Nephron progenitor cell (in vitro differentiated cells): ENCODE data around the gene ZNF212.

Source experiments
- DNase-seq: peaks from one replicate; pipeline ENCODE4 v3.0.0; 2021
- H3K27ac Mint-ChIP-seq: 2 replicates; pipeline ENCODE4 v1.8.0; 2021; ENCODE audit warnings: mild to moderate bottlenecking, moderate library complexity, mixed read lengths
- H3K27me3 Mint-ChIP-seq: 2 replicates; pipeline ENCODE4 v1.8.0; 2021; ENCODE audit warnings: mild to moderate bottlenecking, low read depth, mixed read lengths; ENCODE audit not compliant: poor library complexity
- H3K36me3 Mint-ChIP-seq: 2 replicates; pipeline ENCODE4 v1.8.0; 2021; ENCODE audit warnings: low read depth, mixed read lengths
- H3K4me1 Mint-ChIP-seq: 2 replicates; pipeline ENCODE4 v1.8.0; 2021; ENCODE audit warnings: mixed read lengths
- H3K4me3 Mint-ChIP-seq: 2 replicates; pipeline ENCODE4 v1.8.0; 2021; ENCODE audit warnings: mild to moderate bottlenecking, moderate library complexity, mixed read lengths
- H3K9me3 Mint-ChIP-seq: 2 replicates; pipeline ENCODE4 v1.8.0; 2021; ENCODE audit warnings: mild to moderate bottlenecking, moderate library complexity, mixed read lengths
- TF ChIP-seq, protein P1 (sequence below): fragments of 200-600 bp; sonication (generic); IDR thresholded peaks from 2 replicates; pipeline ENCODE4 v1.5.0; 2021; ENCODE audit warnings: antibody characterized with exemption

ZNF212 gene

DNA sequence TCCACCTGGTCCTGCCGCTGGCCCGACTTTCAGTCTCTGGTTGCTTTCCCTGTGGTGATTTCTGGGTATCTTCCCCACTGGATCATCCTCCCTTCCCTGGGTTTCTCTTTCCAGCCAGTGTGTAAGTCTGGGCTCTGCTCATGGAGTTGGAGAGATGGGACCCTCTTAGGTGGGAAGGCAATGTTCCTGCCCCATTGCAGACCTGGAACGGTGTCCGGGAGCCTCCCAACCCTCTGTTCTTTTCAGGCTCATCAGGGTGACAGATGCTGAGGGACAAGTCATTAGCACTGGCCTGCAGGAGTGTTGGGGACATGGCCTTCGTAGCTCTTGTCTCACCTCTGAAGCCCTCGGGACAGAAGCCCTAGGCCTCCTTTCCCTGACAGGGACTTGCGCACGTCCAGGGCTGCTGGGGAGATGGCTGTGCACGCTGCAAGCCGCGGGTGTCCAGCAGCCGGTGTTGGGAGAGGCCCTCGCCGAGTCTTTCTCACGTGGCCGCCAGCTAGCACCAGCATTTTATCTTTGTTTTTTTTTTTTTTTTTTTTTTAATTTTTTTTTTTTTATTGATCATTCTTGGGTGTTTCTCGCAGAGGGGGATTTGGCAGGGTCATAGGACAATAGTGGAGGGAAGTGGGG lies 39.8 kb downstream of the ZNF212 start:
- H3K27me3 Mint-ChIP-seq: peaks cover 9% of the 10 kb centered on the region
- TF ChIP-seq, protein P1, sequence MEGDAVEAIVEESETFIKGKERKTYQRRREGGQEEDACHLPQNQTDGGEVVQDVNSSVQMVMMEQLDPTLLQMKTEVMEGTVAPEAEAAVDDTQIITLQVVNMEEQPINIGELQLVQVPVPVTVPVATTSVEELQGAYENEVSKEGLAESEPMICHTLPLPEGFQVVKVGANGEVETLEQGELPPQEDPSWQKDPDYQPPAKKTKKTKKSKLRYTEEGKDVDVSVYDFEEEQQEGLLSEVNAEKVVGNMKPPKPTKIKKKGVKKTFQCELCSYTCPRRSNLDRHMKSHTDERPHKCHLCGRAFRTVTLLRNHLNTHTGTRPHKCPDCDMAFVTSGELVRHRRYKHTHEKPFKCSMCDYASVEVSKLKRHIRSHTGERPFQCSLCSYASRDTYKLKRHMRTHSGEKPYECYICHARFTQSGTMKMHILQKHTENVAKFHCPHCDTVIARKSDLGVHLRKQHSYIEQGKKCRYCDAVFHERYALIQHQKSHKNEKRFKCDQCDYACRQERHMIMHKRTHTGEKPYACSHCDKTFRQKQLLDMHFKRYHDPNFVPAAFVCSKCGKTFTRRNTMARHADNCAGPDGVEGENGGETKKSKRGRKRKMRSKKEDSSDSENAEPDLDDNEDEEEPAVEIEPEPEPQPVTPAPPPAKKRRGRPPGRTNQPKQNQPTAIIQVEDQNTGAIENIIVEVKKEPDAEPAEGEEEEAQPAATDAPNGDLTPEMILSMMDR: no peak
- peaks cover 74% of the 10 kb centered on the region for H3K36me3 Mint-ChIP-seq
- H3K27ac Mint-ChIP-seq: no peak overlapping the region
- H3K9me3 Mint-ChIP-seq: peaks cover 12% of the 10 kb centered on the region
- DNase-seq: no peak
- H3K4me3 Mint-ChIP-seq: no peak overlapping the region
- H3K4me1 Mint-ChIP-seq: no peaks in the 10 kb centered on the region

DNA sequence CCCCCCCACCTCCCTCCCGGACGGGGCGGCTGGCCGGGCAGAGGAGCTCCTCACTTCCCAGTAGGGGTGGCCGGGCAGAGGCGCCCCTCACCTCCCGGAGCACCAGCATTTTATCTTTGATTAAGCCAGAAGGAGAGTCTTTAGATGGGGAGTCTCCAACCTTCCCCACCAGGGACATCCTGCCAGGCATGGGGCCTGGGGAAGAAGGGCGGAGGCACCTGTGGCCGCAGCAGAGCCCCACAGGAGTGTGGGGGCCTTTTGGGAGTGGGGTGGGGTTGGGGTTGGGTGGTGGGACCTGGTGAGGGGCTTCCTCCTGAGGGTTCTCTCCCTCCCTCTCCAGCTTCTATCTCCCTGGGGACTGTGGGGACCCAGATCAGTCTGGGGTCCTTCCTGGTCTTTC lies 40.7 kb downstream of the ZNF212 start:
- H3K36me3 Mint-ChIP-seq: peaks cover 66% of the 10 kb centered on the region
- H3K27me3 Mint-ChIP-seq: peaks cover 11% of the 10 kb centered on the region
- no peak overlapping the region for H3K4me3 Mint-ChIP-seq
- no peak for DNase-seq
- TF ChIP-seq, protein P1: no peak
- peaks cover 3% of the 10 kb centered on the region for H3K9me3 Mint-ChIP-seq
- H3K4me1 Mint-ChIP-seq: no peaks in the 10 kb centered on the region
- no peak overlapping the region for H3K27ac Mint-ChIP-seq

DNA sequence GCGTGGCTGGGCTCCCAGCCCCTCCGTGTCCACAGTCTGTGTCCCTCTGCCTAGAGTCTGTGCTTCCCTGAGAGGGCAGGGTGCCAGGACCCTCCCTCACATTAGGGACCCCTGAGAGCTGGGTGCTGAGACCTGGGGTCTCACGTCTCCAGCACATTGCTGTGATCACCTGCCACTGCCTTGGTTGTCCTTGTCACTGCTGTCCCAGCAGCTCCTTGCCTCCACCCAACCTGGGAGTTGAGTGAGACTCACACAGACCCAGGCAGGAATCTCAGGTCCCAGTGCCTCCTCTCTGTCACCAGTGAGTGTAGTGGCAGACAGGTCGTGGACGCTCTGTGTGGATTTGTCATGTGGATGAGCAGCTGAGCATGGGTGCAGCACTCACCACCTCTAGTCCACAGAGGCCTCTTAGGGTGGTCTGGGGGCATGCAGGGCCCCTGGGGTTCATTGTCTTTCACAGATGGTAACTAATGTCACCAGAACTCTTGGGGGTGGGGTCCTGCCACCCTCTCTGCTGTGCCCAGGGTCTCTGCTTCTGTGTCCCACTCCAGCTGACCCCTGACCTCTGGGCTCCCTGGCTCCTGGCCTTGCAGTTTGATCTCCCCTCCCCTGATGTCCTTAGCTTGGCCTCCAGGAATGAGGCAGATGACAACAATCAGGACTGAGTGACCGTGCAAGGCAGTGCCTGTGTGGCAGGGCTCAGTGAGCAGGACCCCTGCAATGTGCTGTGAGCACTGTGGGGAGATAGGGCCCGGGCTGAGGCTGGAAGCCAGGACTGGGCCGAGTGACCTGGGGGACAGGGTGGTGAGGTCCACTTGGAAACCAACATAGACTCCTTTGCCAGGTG lies 41.4 kb downstream of the ZNF212 start:
- H3K4me1 Mint-ChIP-seq: peaks cover 6% of the 10 kb centered on the region
- H3K4me3 Mint-ChIP-seq: no peak overlapping the region
- DNase-seq: no peak
- no peaks in the 10 kb centered on the region for H3K9me3 Mint-ChIP-seq
- H3K36me3 Mint-ChIP-seq: peaks cover 58% of the 10 kb centered on the region
- H3K27ac Mint-ChIP-seq: no peak overlapping the region
- TF ChIP-seq, protein P1: no peak
- peaks cover 16% of the 10 kb centered on the region for H3K27me3 Mint-ChIP-seq

DNA sequence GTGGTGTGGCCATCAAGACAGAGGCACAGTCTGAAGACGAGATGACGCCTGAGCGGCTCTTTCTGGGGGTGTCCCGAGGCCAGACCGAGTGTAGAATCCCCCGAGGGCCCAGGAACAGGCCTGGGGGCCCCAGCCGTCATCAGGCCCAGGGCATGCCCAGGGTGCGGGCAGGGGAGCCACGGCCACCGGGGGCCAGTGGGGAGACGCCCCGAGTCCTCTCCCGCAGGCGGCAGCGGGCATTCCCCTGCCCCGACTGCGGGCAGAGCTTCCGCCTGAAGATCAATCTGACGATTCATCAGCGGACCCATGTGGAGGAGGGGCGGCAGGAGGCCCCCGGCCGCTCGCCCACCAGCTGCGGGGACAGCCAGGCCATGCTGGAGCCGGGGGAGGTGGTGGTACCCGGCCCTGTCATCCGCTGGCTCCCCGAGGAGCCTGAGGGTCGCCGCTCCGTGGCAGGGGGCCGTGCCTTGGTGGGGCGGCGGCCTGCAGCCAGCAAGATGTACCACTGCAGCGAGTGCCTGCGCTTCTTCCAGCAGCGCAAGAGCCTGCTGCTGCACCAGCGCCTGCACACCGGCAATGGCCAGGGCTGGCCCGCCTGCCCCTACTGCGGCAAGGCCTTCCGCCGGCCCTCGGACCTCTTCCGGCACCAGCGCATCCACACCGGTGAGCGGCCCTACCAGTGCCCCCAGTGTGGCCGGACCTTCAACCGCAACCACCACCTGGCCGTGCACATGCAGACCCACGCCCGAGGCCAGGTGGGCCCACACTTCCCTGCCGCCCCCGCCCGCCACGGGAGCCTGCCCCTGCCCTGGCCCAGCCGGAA lies 42.3 kb downstream of the ZNF212 start:
- Mint-ChIP-seq H3K9me3 (no peaks in the 10 kb centered on the region), H3K4me1 (peaks cover 12% of the 10 kb centered on the region), H3K27ac (no peak overlapping the region), H3K27me3 (peaks cover 24% of the 10 kb centered on the region), H3K4me3 (no peak overlapping the region), H3K36me3 (peaks cover 52% of the 10 kb centered on the region)
- TF ChIP-seq, protein P1: no peak
- DNase-seq: no peak

GRCh38 chr7:149282331-149282655 lies 42.8 kb downstream of the ZNF212 start:
- peaks cover 27% of the 10 kb centered on the region for H3K27me3 Mint-ChIP-seq
- TF ChIP-seq, protein P1: no peak
- no peaks in the 10 kb centered on the region for H3K9me3 Mint-ChIP-seq
- H3K4me3 Mint-ChIP-seq: no peak overlapping the region
- no peak overlapping the region for H3K27ac Mint-ChIP-seq
- no peak for DNase-seq
- peaks cover 47% of the 10 kb centered on the region for H3K36me3 Mint-ChIP-seq
- peaks cover 12% of the 10 kb centered on the region for H3K4me1 Mint-ChIP-seq
